Fibroblast of villous mesenchyme (primary cell): ENCODE results near the gene PPARA. TPM values are rescaled to one million over a fixed set of nuclear protein-coding genes. Genes with fewer than 3 reads are reported as not detected.

Experiments used
- DNase-seq: peaks from one replicate; pipeline ENCODE4 v3.0.0-alpha.2; 2010; ENCODE audit warnings: low read depth
- H3K4me3 ChIP-seq: 2 replicates; pipeline ENCODE4 v1.5.1; 2011; ENCODE audit warnings: low read depth, mild to moderate bottlenecking, low read length
- CTCF ChIP-seq: IDR thresholded peaks from 2 replicates; pipeline ENCODE4 v1.5.1; 2012; ENCODE audit warnings: low read depth, mild to moderate bottlenecking, low read length; ENCODE audit not compliant: insufficient read depth
- total RNA-seq: library from RNA; depleted of rRNA; stranded (reverse); fragments of >200 nt; gene quantifications from 2 replicates; pipeline ENCODE4 v1.2.3, GENCODE V29; 2012

Gene PPARA
- total RNA-seq, 1 donor = 14.2 TPM

GRCh38 chr22:46104881-46105493, 45.3 kb upstream of the PPARA start:
- DNase-seq = peak; percentile 57
- H3K4me3 ChIP-seq = no peak overlapping the region

GRCh38 chr22:46105494-46106278, 44.6 kb upstream of the PPARA start:
- TF ChIP-seq CTCF = no peak
- H3K4me3 ChIP-seq = no peak overlapping the region
- peak; percentile 97 for DNase-seq

More at GRCh38 chr22:46104881-46105493, 45.3 kb upstream of the PPARA start:
- peak; percentile 9 for TF ChIP-seq CTCF

GRCh38 chr22:46106279-46107022, 43.9 kb upstream of the PPARA start:
- no peak for DNase-seq
- TF ChIP-seq CTCF = no peak

GRCh38 chr22:46107089-46107664, 43.1 kb upstream of the PPARA start:
- TF ChIP-seq CTCF = no peak
- DNase-seq = no peak
- no peak overlapping the region for H3K4me3 ChIP-seq

More at GRCh38 chr22:46106279-46107022, 43.9 kb upstream of the PPARA start:
- no peak overlapping the region for H3K4me3 ChIP-seq

- no peak for DNase-seq
- no peak for TF ChIP-seq CTCF
- H3K4me3 ChIP-seq = no peak overlapping the region
Observed at GRCh38 chr22:46107753-46108563, 42.4 kb upstream of the PPARA start.
